ENCODE results near the gene ZNF775.

The ZNF775 gene

GRCh38 chr7:150365673-150366398 is 13.3 kb upstream of the ZNF775 start:
- DNase-seq (ENCODE audit: low read depth): no peak
- no peak for TF ChIP-seq CTCF (IDR thresholded peaks at IDR 0.05; ENCODE audit: control insufficient read depth, insufficient read depth, low read depth, low read length, missing control alignments)
- H3K4me3 ChIP-seq (ENCODE audit: control insufficient read depth, low read depth, low read length): no peak overlapping the region

DNA sequence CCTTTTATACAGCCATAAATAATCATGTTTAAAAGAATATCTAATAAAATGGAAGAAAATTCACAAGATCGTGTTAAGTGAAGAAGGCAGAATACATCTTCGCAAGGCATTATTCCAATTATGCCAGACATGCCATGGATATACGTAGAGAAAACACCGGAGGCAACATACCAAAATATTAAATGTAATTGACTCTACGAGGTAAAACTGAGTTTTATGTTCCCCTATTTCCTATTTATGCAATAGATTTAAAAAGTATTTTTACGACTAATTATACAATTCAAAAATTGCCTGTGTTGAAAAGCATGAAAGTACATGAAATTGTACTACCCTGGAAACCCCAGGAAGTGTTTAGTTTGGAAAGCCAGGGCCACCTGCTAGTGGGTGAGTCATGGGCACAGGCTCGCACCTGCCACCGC is 11.4 kb upstream of the ZNF775 start:
- no peak for TF ChIP-seq CTCF (IDR thresholded peaks at IDR 0.05; ENCODE audit: control insufficient read depth, insufficient read depth, low read depth, low read length, missing control alignments)

DNA sequence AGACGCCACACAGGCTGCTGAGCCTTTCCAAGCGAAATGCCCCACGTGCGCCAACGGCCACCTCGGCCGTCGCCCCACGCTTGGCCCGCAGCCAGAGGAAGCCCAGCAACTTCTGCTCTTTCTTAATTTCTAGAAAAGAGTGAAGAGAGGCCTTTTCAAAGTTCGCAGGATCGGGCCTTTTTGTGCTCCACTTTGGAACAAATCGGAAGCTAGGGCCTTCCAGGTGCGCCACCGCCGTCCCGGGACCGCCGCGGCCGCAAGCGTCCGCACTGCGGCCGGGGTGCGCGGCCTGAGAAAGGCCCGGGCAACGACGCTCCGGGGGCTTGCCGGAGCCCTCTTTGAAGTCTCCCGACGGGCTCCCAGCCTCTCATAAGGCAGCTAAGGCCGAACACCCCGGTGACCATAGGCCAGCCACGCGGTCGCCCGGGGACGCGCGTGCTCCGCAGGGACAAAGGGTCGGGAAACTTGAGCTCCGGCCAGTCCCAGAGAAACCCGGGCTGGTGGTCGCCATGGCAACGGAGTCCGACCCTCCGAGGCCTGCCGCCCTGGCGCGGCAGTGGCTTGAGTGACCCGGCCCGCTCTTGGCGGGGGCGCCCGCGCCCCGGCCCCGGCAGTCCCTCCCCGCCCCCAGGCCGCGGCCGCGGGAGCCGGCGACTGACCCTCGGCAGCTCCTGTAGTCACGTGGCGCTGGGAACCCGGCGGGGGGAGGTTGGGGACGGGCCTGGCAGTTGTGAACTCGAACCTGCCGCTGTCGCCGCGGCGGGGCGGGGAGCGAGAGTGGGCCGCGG is 10.8 kb upstream of the ZNF775 start, which contains the start of gene REPIN1:
Gene REPIN1 (plus strand): TSS at position 727 of the 788 bp plus-strand sequence. CDS start 890 bp downstream, outside the sequence.
- no peak for DNase-seq (ENCODE audit: low read depth)
- H3K4me3 ChIP-seq (ENCODE audit: control insufficient read depth, low read depth, low read length): peak within 1 kb of the TSS; percentile 94
- TF ChIP-seq CTCF (IDR thresholded peaks at IDR 0.05; ENCODE audit: control insufficient read depth, insufficient read depth, low read depth, low read length, missing control alignments): no peak

More for the DNA sequence above, 11.4 kb upstream of the ZNF775 start:
- DNase-seq (ENCODE audit: low read depth): no peak
- H3K4me3 ChIP-seq (ENCODE audit: control insufficient read depth, low read depth, low read length): peak overlapping the region; percentile 94

DNA sequence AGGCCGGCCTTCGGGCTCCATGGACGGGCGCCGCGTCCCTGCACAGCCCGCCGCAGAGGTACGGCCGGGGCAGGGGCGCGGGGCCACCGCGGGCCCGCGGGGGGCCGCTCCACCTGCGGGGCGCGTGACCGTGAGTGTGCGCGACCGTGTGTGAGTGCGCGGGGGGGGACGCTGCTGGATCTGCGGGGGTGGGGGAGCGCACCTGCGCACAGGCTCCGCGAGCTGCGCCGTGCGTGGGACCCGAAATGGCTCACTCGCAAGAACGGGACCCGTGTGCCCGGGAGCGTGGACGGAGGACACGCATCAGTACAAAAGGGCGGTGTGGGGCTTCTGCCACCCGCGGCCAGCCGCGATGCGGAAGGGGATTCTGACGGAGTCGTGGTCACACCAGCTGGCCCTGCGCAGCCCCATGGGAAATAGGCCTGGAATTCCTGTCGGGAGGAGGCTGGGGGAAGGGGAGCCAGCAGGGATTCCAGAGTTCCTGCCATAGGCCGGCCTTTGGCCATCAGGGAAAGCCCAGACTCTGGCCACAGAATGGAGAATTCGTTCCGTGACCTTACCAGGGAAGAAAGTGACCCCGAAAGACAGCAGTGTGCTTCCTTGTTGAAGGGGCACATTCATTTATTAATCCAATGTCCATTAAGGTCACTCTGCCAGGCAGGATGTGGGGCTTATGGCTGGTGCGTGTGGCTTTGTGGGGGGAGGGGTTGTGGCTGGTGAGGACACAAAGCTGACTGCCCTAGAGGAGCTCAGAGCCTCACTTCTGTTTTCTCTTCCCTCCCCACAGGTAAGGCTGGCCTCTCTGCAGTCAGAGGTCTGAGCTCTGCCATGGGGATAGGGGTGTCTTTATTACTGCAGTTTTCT is 10.0 kb upstream of the ZNF775 start:
- H3K4me3 ChIP-seq (ENCODE audit: control insufficient read depth, low read depth, low read length): peak overlapping the region; percentile 94
- TF ChIP-seq CTCF (IDR thresholded peaks at IDR 0.05; ENCODE audit: control insufficient read depth, insufficient read depth, low read depth, low read length, missing control alignments): no peak
- no peak for DNase-seq (ENCODE audit: low read depth)

DNA sequence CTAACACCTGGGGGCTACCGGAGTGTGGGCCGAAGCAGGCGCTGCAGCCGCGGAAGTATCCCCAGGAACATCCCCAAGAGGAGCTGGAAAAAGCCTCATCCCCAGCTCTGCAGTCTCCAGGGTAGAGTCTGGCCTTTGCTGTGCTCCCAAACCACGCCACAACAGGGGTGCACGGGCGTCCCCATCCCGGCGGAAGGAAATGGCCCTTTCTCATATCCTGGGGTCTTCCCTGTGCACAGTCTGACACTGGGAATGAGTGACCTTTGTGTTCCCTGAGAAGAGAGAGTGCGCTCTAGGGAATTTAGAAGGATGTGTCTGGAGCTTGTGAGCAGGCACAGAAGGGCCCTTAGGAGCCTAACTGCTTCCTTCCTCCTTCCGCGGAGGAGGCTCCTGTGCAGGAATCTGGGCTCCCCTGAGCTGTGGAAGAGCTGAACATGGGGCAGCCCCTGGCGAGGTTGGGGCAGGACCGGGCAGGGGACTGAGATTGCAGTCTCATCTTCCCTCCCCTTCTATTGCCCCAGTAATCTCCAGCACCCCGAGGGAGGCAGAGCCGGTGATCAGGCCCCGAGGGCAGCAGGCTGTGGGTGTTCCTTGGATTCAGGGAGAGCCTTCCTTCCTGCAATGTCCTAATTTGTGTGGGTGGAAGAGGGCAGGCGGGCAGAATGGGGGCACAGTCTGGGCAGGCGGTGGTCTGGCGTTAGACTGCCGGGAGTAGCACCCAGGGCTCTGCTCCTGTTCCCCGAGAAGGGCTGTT is 9.2 kb upstream of the ZNF775 start:
- DNase-seq (ENCODE audit: low read depth): no peak
- H3K4me3 ChIP-seq (ENCODE audit: control insufficient read depth, low read depth, low read length): peak overlapping the region; percentile 94
- no peak for TF ChIP-seq CTCF (IDR thresholded peaks at IDR 0.05; ENCODE audit: control insufficient read depth, insufficient read depth, low read depth, low read length, missing control alignments)

Data from AG09309 (cell line).